GM19043 (cell line): ENCODE results near the gene GPR161.

Experiments
- ATAC-seq: cut with Tn5 transposase; IDR thresholded peaks from one replicate; pipeline ENCODE4 v1.9.1; 2021; ENCODE audit warnings: low read depth; ENCODE audit not compliant: unreplicated experiment

Gene GPR161

GRCh38 chr1:168148916-168149315 is 12.2 kb upstream of the GPR161 start:
- peak; percentile 62 for ATAC-seq

GRCh38 chr1:168146626-168147025 is 9.9 kb upstream of the GPR161 start:
- no peak for ATAC-seq

GRCh38 chr1:168146160-168146539 is 9.4 kb upstream of the GPR161 start:
- ATAC-seq: no peak

GRCh38 chr1:168145184-168146159 is 8.7 kb upstream of the GPR161 start:
- ATAC-seq: peak; percentile 94

GRCh38 chr1:168141871-168142385 is 5.2 kb upstream of the GPR161 start:
- no peak for ATAC-seq

- ATAC-seq: no peak
Measured at GRCh38 chr1:168139070-168139469, 2.3 kb upstream of the GPR161 start.

GRCh38 chr1:168138134-168138533 is 1.4 kb upstream of the GPR161 start:
- ATAC-seq: no peak

GRCh38 chr1:168137515-168137821 is 738 bp upstream of the GPR161 start:
- no peak for ATAC-seq

GRCh38 chr1:168135921-168136708 is 615 bp downstream of the GPR161 start:
- no peak for ATAC-seq

GRCh38 chr1:168135116-168135920 is 1.4 kb downstream of the GPR161 start:
- no peak for ATAC-seq

GRCh38 chr1:168134642-168135041 is 2.1 kb downstream of the GPR161 start:
- no peak for ATAC-seq

GRCh38 chr1:168134132-168134531 is 2.6 kb downstream of the GPR161 start:
- ATAC-seq: no peak

GRCh38 chr1:168129933-168130332 is 6.8 kb downstream of the GPR161 start:
- no peak for ATAC-seq

- no peak for ATAC-seq
Measured at GRCh38 chr1:168127503-168127902, 9.2 kb downstream of the GPR161 start.

- no peak for ATAC-seq
Measured at GRCh38 chr1:168125051-168125450, 11.7 kb downstream of the GPR161 start.

GRCh38 chr1:168121401-168122011 is 15.2 kb downstream of the GPR161 start:
- ATAC-seq: no peak

GRCh38 chr1:168119750-168120149 is 17.0 kb downstream of the GPR161 start:
- no peak for ATAC-seq

GRCh38 chr1:168116327-168116799 is 20.4 kb downstream of the GPR161 start:
- ATAC-seq: no peak

GRCh38 chr1:168114845-168115244 is 21.9 kb downstream of the GPR161 start:
- no peak for ATAC-seq

GRCh38 chr1:168112673-168113305 is 23.9 kb downstream of the GPR161 start:
- no peak for ATAC-seq
